Activated T-cell treated with anti-CD3 and anti-CD28 coated beads for 1 hour (primary cell): Measurements from ENCODE around the gene DNAAF8.

Experiments
- DNase-seq: peaks from one replicate; pipeline ENCODE4 v3.0.0-alpha.2; 2020; ENCODE audit warnings: low read depth

The DNAAF8 gene

DNA sequence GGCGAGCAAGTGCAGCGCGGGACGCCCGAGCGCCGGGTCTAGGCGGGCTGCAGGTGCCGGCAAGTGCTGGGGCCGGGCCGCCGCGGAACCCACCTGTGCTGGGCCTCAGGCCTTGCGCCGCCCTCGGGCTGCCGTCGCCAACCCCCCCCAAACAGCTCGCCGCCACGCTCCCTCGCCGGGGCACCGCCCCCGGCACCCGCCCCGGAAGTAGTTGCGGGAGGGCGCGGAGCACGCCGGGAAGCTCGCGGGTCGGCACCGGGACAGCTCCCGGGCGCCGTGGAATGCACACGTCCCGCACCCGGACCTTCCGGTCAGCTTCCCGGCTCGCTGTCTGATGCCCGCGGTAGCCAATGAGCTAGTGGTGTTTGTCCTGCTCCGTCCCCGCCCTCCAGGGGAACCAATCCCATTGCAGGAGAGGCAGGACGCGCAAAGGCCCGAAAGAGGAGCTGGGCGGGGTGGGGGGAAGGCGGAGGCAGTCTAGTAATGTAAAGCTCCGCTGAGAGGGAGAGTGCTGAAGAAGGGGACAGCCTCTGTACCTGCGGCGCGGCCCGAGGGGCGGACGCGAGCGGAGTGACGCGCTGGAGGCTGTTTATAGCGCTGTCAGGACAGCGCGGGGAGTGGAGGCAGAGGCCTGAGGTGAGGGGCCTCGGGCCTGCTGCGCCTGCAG is at the start of gene DNAAF8, which contains the start of gene ANKS3:
Gene DNAAF8, plus strand, starts transcription at position 475 of the 667 bp plus-strand sequence. CDS start 1,978 bp downstream, outside the sequence.
Gene ANKS3, minus strand, starts transcription at position 209 of the 667 bp plus-strand sequence. CDS start 4,122 bp downstream, outside the sequence.
- peak; percentile 69 for DNase-seq

GRCh38 chr16:4684763-4685162 is 49.6 kb upstream of the DNAAF8 start:
- DNase-seq: no peak

DNA sequence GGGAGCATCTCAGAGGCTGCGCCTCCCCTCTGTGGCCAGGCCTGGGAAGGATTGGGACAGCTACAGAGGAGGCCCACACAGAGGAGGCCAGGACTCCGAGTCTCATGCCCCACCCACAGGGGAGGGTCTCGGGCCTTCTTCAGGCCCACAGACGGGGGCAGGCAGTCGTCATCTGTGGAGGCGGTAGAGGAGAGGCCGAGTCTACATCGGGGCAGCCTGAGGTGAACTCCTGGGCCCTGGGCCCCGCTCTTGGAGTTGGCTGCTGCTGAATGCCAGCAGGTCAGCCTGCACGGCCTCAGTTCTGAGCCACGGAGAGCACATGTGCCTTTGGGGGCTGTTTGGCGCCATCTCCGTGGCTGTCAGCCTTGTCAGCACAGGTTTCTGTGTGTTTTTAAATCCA is 49.0 kb upstream of the DNAAF8 start:
- DNase-seq: no peak

GRCh38 chr16:4685776-4686496 is 48.4 kb upstream of the DNAAF8 start:
- DNase-seq: no peak

DNA sequence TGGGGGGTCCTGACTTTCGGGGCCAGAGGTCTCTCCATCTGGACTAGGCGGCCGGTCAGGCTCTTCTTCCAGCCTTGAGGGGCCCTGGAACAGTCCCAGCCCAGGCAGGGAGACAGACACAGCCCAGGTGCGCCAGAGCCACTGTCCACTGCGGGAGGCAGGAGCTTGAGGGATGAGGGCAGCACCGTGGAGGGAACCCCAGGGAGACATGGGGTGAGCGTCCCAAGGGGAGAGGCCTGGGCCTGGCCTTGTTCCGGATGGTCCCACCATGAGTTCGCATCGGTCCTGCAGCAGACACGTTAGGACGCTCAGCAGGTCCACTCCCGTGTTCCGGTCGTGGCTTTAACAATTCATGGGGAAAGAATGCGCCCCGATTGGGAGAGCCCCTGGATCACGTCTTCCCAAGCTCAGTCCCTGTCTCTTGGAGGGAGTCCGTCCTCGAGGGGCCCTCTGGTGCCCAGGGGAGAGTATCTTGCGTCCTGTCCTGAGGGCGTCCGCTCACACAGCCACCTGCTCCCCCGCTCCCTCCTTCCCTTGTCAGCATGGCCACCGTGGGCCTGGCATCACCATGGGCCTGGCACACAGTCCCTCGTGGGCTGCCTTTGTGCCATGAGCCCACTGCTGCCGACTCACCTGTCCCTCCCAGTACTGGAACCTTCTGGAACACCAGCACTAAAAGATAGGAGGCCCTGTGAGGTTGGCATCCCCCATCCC is 47.7 kb upstream of the DNAAF8 start:
- no peak for DNase-seq

- no peak for DNase-seq
These were observed 46.9 kb upstream of the DNAAF8 start for GRCh38 chr16:4687416-4687815.

DNA sequence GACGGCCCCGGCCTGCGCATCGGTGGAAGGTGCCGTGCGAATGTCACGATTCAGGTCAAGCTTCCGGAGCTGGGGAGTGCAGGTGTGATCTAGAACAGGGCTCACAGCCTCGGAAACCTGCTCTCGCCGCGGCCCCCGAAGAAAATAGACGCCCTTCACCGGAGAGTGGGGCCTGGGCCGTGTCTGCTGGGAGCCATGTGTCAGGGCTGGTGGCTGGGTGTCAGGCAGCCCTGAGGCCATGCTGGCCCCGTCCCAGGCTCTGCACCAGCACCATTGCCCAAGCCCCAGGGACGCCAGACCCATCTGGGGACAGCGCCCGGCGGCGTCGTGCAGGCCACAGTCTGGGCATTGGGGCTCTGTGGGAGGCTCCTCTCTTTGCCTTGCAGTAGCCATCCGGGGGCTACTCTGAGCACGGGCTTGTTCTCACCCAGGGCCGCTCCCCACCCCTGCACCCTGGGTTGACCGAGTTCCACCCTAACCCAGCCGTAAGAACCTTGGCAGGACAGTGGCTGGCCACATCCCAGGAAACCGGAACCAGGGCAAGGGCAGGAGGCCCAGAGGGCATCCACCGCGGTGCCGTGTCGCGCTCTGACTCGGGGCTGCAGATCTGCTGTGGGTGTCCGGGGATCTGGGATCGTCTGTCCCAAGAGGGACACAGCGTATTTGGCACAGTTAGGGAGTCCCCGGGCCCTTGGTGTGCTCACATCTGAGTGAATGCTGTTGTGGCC is 46.2 kb upstream of the DNAAF8 start:
- DNase-seq: no peak

GRCh38 chr16:4688674-4689045 is 45.7 kb upstream of the DNAAF8 start:
- DNase-seq: no peak

- no peak for DNase-seq
These were observed 45.2 kb upstream of the DNAAF8 start for GRCh38 chr16:4689091-4689671.

DNA sequence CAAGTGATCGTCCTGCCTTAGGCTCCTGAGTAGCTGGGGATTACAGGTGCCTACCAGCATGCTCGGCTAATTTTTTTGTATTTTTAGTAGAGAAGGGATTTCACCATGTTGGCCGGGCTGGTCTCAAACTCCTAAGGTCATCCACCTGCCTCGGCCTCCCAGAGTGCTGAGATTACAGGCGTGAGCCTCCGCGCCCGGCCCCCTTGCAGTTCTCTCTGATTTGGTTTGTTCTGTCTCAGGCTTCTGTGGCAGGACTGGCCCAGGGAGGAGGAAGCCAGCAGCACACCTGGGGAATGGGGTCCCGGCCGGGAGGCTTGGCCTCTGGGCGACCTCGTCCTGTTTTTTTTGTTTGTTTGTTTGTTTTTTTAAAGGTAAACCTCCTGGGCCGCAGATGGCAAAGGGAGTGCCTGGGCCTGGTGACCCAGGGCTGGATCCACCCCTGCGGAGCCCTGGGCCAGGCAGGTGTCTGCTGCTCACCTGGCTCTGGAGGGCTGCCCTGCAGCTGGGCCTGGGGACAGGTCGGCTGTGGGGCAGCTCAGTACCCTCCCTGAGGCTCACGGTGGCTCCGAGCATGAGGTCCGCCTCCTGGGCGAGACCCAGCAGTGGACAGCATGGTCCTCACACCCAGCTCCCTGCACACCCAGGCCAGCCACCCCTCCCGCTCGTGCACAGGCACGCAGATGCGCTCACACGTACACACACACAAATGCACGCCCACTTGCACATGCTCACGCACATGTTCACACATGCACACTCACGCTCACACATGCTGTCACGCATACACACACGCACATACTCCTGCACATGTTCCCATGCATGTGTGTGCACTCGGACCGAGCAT is 44.3 kb upstream of the DNAAF8 start:
- DNase-seq: no peak

DNA sequence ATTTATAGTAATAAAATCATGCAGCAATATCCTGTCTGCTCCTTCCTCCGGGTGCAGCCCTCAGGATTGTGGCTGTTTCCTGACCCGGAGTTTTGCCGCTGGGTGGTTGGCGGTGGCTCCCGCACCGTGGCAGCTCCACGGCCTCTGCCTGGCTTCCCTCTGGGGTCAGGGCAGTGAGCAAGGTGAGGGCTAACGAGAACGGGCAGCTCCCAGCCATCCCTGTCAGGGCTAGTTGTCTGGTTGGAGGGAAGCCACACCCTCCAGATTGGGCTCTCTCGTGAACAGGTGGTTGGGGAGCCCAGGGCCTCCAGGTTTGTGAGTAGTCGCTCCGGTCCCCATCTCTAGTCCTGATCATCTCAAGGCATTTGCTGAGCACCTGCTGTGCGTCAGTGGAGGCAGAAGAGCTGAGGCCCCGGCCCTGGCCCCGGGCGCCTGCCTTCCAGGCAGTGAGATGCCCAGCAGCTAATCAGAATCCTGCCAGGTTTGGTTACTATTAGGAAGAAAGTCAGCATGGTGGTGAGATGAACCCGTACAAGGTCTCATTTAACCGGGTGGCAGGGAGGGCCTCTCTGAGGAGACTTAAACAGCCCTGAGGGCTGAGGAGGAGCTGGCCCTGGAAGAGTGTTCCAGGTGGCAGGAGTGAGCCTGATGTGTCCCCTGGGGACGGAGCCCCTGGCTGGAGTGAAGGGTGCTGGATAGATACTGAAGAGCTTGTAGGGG is 43.2 kb upstream of the DNAAF8 start:
- no peak for DNase-seq

DNA sequence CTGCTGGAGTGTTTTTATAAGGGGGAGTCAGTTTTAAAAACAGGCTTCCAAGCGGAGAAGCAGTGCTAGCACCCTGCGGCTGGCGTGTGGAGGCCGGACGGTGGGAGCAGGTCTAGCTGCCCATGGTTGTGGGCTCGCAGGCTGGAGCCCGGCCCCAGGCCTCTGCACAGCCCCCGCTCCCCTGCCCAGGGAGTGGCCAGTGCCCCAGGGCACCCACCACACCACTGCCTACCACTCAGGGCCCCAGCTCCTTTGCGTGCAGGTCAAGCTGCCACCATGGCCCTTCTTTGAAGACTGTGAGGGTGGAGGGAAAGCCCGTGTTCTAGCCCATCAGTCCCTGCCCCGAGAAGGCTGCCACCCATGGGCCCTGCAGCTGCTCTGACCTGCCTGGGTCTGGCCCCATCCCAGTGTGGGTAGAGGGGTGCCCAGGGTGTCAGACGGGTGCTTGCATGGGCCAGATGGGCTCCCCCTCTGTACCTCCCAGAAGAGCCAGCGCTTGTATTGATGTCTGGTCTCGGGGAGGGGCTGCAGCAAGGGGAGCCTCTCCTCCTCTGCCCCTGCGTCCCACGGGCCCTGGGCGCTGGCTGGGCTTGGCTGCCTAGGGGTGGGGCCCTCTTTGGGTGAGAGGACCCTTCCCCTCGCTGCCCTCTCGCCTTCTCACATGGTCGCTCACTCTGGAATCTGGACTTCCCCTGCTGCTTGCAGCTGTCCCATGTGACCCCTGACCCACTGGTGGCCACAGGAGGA is 42.5 kb upstream of the DNAAF8 start:
- no peak for DNase-seq

DNA sequence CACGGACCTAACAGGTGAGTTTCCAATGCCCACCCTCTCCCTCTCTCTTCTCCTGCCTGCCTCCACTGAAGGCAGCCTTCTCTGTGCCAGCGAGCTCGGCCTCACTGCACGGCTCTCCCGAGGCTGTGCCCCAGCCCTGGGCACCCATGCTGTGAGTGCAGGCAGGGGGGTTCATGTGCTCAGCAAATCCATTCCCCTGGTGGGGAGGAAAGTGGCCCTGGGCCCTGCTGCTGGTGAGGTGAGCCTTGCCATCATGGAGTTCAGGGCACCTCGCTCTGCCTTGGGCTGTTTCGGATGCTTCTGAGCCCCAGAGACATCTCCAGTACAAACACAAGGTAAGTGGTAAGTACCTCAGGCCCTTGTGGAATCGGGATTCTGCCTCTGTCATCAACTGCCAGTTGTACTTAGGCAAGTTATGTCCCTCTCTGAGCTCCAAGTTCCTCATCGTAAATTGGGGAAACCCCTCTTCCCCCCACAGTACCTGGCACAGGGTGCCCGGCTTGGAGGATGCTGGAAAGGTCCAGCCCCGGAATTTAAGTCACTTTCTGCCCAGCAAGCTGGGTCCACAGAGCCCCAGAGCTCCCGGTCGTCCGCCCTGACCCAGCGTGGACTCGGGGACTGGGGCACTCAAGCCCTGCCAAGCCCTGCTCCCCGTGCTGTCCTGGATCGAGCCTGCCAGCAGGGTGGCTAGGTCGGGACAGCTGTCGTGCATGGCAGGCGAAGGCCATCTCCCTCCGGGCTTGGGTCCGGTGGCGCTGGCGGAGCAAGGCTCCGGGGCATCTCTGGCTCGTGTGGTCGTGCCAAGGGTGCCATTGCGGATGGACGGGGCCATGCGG is 41.7 kb upstream of the DNAAF8 start:
- DNase-seq: no peak

DNA sequence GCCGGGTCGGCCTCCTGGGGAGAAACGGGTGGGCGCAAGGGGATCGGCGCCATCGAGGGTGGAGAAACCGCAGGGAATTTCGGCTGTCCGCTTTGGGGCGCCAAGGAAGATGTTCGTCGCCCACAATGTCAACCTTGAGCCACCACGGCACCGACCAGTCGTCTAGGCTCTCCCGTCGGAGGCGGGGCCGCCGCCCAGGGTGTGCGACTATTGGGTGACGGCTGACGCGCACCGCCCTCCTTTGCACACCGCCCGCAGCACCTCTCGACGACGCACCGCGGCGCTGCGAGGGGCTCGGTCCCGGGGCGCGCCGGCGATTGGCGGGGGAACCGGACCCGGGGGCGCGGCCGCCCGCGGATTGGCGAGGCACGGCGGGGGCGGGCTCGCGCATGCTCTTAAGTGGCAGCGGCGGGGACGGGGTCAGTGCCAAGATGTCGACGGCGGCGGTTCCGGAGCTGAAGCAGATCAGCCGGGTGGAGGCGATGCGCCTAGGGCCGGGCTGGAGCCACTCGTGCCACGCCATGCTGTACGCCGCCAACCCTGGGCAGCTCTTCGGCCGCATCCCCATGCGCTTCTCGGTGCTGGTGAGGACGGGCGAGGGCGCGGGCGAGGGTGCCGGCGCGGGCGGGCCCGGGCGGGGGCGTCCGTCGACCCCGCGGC is 40.9 kb upstream of the DNAAF8 start, which contains the start of gene NUDT16L1:
Gene NUDT16L1, plus strand, starts transcription at position 267 of the 660 bp plus-strand sequence. Its CDS starts 165 bp downstream, at position 432.
- peak; percentile 96 for DNase-seq

GRCh38 chr16:4693956-4694641 is 40.2 kb upstream of the DNAAF8 start:
- peak; percentile 30 for DNase-seq

- DNase-seq: no peak
These were observed 39.5 kb upstream of the DNAAF8 start for GRCh38 chr16:4694642-4695451.
